Peyer's patch (tissue), 4 donors: Measurements from ENCODE around the gene LRRC8B. TPM values are rescaled to one million over a fixed set of nuclear protein-coding genes. Genes with fewer than 3 reads are reported as not detected.

Experiments
- DNase-seq, 3 donors: peaks; one replicate each; pipeline ENCODE4 v3.0.0-alpha.2; 2017 to 2019
- H3K27ac ChIP-seq, 4 donors: fragments of 200-600 bp; sonication (generic); one replicate each; pipeline ENCODE4 v1.5.1; 2016 to 2019
- H3K27me3 ChIP-seq, 2 donors: fragments of 200-600 bp; sonication (generic); one replicate each; pipeline ENCODE4 v1.5.1; 2019
- H3K36me3 ChIP-seq, 3 donors: fragments of 200-600 bp; sonication (generic); one replicate each; pipeline ENCODE4 v1.5.1; 2016 to 2019
- H3K4me1 ChIP-seq, 4 donors: fragments of 200-600 bp; sonication (generic); one replicate each; pipeline ENCODE4 v1.5.1; 2016 to 2019
- H3K4me3 ChIP-seq, 4 donors: fragments of 200-600 bp; sonication (generic); 1 replicate in 3 of 4; 2 replicates in 1 of 4; pipeline ENCODE4 v1.5.1; 2016 to 2019; ENCODE audit warnings: mild to moderate bottlenecking in 1 of 4
- H3K9me3 ChIP-seq, 4 donors: fragments of 200-600 bp; sonication (generic); one replicate each; pipeline ENCODE4 v1.5.1; 2016 to 2019; ENCODE audit warnings: mild to moderate bottlenecking in 1 of 4
- CTCF ChIP-seq, 6 experiments: fragments of 450-650 bp in 4 of 6; fragments of 200-600 bp in 2 of 6; sonication (generic) in 1 of 6; IDR thresholded peaks; one replicate each; pipeline ENCODE4 v1.5.1; 2017 to 2019; ENCODE audit warnings: antibody characterized with exemption in 6 of 6, mild to moderate bottlenecking in 3 of 6, moderate library complexity in 1 of 6
- POLR2A ChIP-seq, 2 donors: fragments of 450-650 bp; IDR thresholded peaks; one replicate each; pipeline ENCODE4 v1.5.1; 2017; ENCODE audit warnings: antibody characterized with exemption in 2 of 2, mild to moderate bottlenecking in 2 of 2, moderate library complexity in 2 of 2
- total RNA-seq, 4 donors: library from RNA; depleted of rRNA; stranded (reverse); fragments of >200 nt; gene quantifications; one replicate each; pipeline ENCODE4 v1.1.0, GENCODE V29; 2016

The LRRC8B gene
- total RNA-seq, 4 donors from 2014 or later: 5.0 to 12.1 (median 7.9) TPM

- Histone ChIP-seq H3K9me3 (no peaks in the 10 kb centered on the region), H3K4me3 (no peak overlapping the region), H3K4me1 (no peaks in the 10 kb centered on the region), H3K27ac (no peak overlapping the region), H3K36me3 (no peaks in the 10 kb centered on the region), H3K27me3 (no peaks in the 10 kb centered on the region)
- TF ChIP-seq CTCF (IDR thresholded peaks at IDR 0.05) (no peak), POLR2A (IDR thresholded peaks at IDR 0.05) (no peak)
- DNase-seq: no peak
These were observed 39.5 kb downstream of the LRRC8B start for GRCh38 chr1:89563957-89564604.

GRCh38 chr1:89565521-89565920 lies 40.9 kb downstream of the LRRC8B start:
- Histone ChIP-seq H3K27me3 (no peaks in the 10 kb centered on the region), H3K27ac (no peak overlapping the region), H3K36me3 (no peaks in the 10 kb centered on the region), H3K9me3 (no peaks in the 10 kb centered on the region), H3K4me1 (no peaks in the 10 kb centered on the region), H3K4me3 (no peak overlapping the region)
- no peak for DNase-seq
- TF ChIP-seq POLR2A (IDR thresholded peaks at IDR 0.05): no peak
- no peak for TF ChIP-seq CTCF (IDR thresholded peaks at IDR 0.05)

GRCh38 chr1:89566761-89567174 lies 42.1 kb downstream of the LRRC8B start:
- TF ChIP-seq CTCF (IDR thresholded peaks at IDR 0.05) (no peak), POLR2A (IDR thresholded peaks at IDR 0.05) (no peak)
- H3K4me3 ChIP-seq: no peak overlapping the region
- H3K9me3 ChIP-seq: no peaks in the 10 kb centered on the region
- no peaks in the 10 kb centered on the region for H3K4me1 ChIP-seq
- H3K27me3 ChIP-seq: no peaks in the 10 kb centered on the region
- H3K36me3 ChIP-seq: no peaks in the 10 kb centered on the region
- DNase-seq: peak in 1 of 3 donors; percentile 51
- H3K27ac ChIP-seq: peak overlapping the region in 3 of 4 donors; percentile 2 to 37 (median 10)

GRCh38 chr1:89567797-89568196 lies 43.2 kb downstream of the LRRC8B start:
- Histone ChIP-seq H3K27me3 (no peaks in the 10 kb centered on the region), H3K4me3 (no peak overlapping the region), H3K4me1 (no peaks in the 10 kb centered on the region), H3K9me3 (no peaks in the 10 kb centered on the region), H3K36me3 (no peaks in the 10 kb centered on the region), H3K27ac (no peak overlapping the region)
- TF ChIP-seq POLR2A (IDR thresholded peaks at IDR 0.05): no peak
- no peak for TF ChIP-seq CTCF (IDR thresholded peaks at IDR 0.05)
- DNase-seq: no peak

GRCh38 chr1:89573410-89573809 lies 48.8 kb downstream of the LRRC8B start:
- TF ChIP-seq CTCF (IDR thresholded peaks at IDR 0.05) (no peak), POLR2A (IDR thresholded peaks at IDR 0.05) (no peak)
- no peaks in the 10 kb centered on the region for H3K4me1 ChIP-seq
- H3K36me3 ChIP-seq: no peaks in the 10 kb centered on the region
- no peak for DNase-seq
- no peak overlapping the region for H3K27ac ChIP-seq
- no peak overlapping the region for H3K4me3 ChIP-seq
- H3K27me3 ChIP-seq: no peaks in the 10 kb centered on the region
- H3K9me3 ChIP-seq: no peaks in the 10 kb centered on the region
